Gastroesophageal sphincter (tissue), 4 donors: ENCODE measurements around the gene MUC20. TPM values are rescaled to one million over a fixed set of nuclear protein-coding genes. Genes with fewer than 3 reads are reported as not detected.

Source experiments
- ATAC-seq: fragments of 150-250 bp; one replicate; pipeline ENCODE4 v1.9.1; 2016; ENCODE audit warnings: mild to moderate bottlenecking, moderate library complexity
- H3K27ac ChIP-seq, 4 donors: fragments of 200-600 bp; sonication (generic) in 3 of 4; 1 replicate in 3 of 4; 2 replicates in 1 of 4; pipeline ENCODE4 v1.5.1; 2016 to 2019
- H3K27me3 ChIP-seq: fragments of 200-600 bp; sonication (generic); one replicate; pipeline ENCODE4 v1.5.1; 2019
- H3K36me3 ChIP-seq, 2 donors: fragments of 200-600 bp; sonication (generic); one replicate each; pipeline ENCODE4 v1.5.1; 2019; ENCODE audit warnings: control low read depth in 1 of 2
- H3K4me1 ChIP-seq, 3 donors: fragments of 200-600 bp; sonication (generic); 1 replicate in 2 of 3; 2 replicates in 1 of 3; pipeline ENCODE4 v1.5.1; 2016 to 2019; ENCODE audit warnings: control low read depth in 2 of 3
- H3K4me3 ChIP-seq, 2 donors: fragments of 200-600 bp; sonication (generic); one replicate each; pipeline ENCODE4 v1.5.1; 2019; ENCODE audit warnings: mild to moderate bottlenecking in 1 of 2, moderate library complexity in 1 of 2
- H3K9me3 ChIP-seq, 3 donors: fragments of 200-600 bp; sonication (generic); one replicate each; pipeline ENCODE4 v1.5.1; 2017 to 2019; ENCODE audit warnings: control low read depth in 2 of 3
- CTCF ChIP-seq, 4 experiments: fragments of 200-600 bp in 2 of 4; fragments of 450-650 bp in 2 of 4; sonication (generic) in 1 of 4; IDR thresholded peaks; one replicate each; pipeline ENCODE4 v1.5.1; 2017 to 2019; ENCODE audit warnings: antibody characterized with exemption in 4 of 4, mild to moderate bottlenecking in 2 of 4, moderate library complexity in 2 of 4
- EP300 ChIP-seq: sonication (generic); formaldehyde crosslinking; IDR thresholded peaks from one replicate; pipeline ENCODE4 v1.6.1; 2017; ENCODE audit warnings: antibody characterized with exemption, mild to moderate bottlenecking
- POLR2A ChIP-seq, 2 donors: fragments of 450-650 bp; IDR thresholded peaks; one replicate each; pipeline ENCODE4 v1.6.1; 2017; ENCODE audit warnings: antibody characterized with exemption in 2 of 2, mild to moderate bottlenecking in 2 of 2, moderate library complexity in 1 of 2
- POLR2AphosphoS5 ChIP-seq: sonication (generic); formaldehyde crosslinking; IDR thresholded peaks from one replicate; pipeline ENCODE4 v1.6.1; 2017; ENCODE audit warnings: antibody characterized with exemption
- WGBS, 2 donors: methylation state at CpG; one replicate each; pipeline ENCODE4 v1.1.5; 2018; ENCODE audit warnings: low coverage in 1 of 2; 5-methylcytosine and 5-hydroxymethylcytosine counted together
- total RNA-seq, 4 donors: library from RNA; depleted of rRNA; stranded (reverse); fragments of >200 nt; gene quantifications; one replicate each; pipeline ENCODE4 v1.1.0, GENCODE V29; 2016

MUC20 gene
- total RNA-seq, 4 donors from 2014 or later, result 2.0 to 7.7 (median 4.8) TPM

GRCh38 chr3:195701042-195701915 is 19.5 kb upstream of the MUC20 start:
- 61 to 62% methylated on average over 4 to 8 of the region's 9 CpGs for WGBS, 2 donors
- Histone ChIP-seq H3K36me3 (peaks cover 0 to 24% of the 10 kb centered on the region in 2 donors), H3K27me3 (no peaks in the 10 kb centered on the region), H3K4me3 (no peak overlapping the region), H3K4me1 (peaks cover 0 to 10% (median 0%) of the 10 kb centered on the region in 3 donors), H3K9me3 (no peaks in the 10 kb centered on the region), H3K27ac (no peak overlapping the region)
- TF ChIP-seq POLR2AphosphoS5 (no peak), POLR2A (IDR thresholded peaks at IDR 0.05) (no peak), CTCF (IDR thresholded peaks at IDR 0.05) (no peak), EP300 (no peak)
- ATAC-seq, result no peak

GRCh38 chr3:195703776-195704175 is 17.0 kb upstream of the MUC20 start:
- H3K9me3 ChIP-seq, result no peaks in the 10 kb centered on the region
- TF ChIP-seq EP300 (no peak), CTCF (IDR thresholded peaks at IDR 0.05) (no peak), POLR2AphosphoS5 (no peak), POLR2A (IDR thresholded peaks at IDR 0.05) (no peak)
- WGBS, 2 donors, result 79 to 88% methylated on average over 5 of the region's 5 CpGs

GRCh38 chr3:195704433-195704999 is 16.3 kb upstream of the MUC20 start:
- no peaks in the 10 kb centered on the region for H3K9me3 ChIP-seq
- no peaks in the 10 kb centered on the region for H3K27me3 ChIP-seq
- no peak overlapping the region for H3K4me3 ChIP-seq
- no peak for TF ChIP-seq POLR2AphosphoS5
- TF ChIP-seq EP300, result no peak
- TF ChIP-seq POLR2A (IDR thresholded peaks at IDR 0.05), result no peak
- TF ChIP-seq CTCF (IDR thresholded peaks at IDR 0.05), result no peak
- H3K27ac ChIP-seq, result no peak overlapping the region
- H3K4me1 ChIP-seq, result no peaks in the 10 kb centered on the region
- 60 to 70% methylated on average over 7 to 9 of the region's 9 CpGs for WGBS, 2 donors
- no peak for ATAC-seq
- H3K36me3 ChIP-seq, result peaks cover 0 to 21% of the 10 kb centered on the region in 2 donors

More at GRCh38 chr3:195703776-195704175, 17.0 kb upstream of the MUC20 start:
- Histone ChIP-seq H3K4me3 (no peak overlapping the region), H3K27me3 (no peaks in the 10 kb centered on the region), H3K4me1 (no peaks in the 10 kb centered on the region), H3K27ac (no peak overlapping the region), H3K36me3 (peaks cover 0 to 16% of the 10 kb centered on the region in 2 donors)
- no peak for ATAC-seq

- Histone ChIP-seq H3K27ac (no peak overlapping the region), H3K36me3 (peaks cover 0 to 23% of the 10 kb centered on the region in 2 donors), H3K4me1 (no peaks in the 10 kb centered on the region), H3K4me3 (no peak overlapping the region), H3K27me3 (no peaks in the 10 kb centered on the region), H3K9me3 (no peaks in the 10 kb centered on the region)
- no peak for ATAC-seq
- TF ChIP-seq CTCF (IDR thresholded peaks at IDR 0.05), result no peak
- TF ChIP-seq POLR2A (IDR thresholded peaks at IDR 0.05), result no peak
- no peak for TF ChIP-seq EP300
- no peak for TF ChIP-seq POLR2AphosphoS5
- 75 to 86% methylated on average over 5 to 9 of the region's 9 CpGs for WGBS, 2 donors
These were observed 15.4 kb upstream of the MUC20 start for GRCh38 chr3:195705081-195705991.
